ENCODE results near the gene S100A13.

- TF ChIP-seq CTCF (IDR thresholded peaks at IDR 0.05) (no peak), POLR2AphosphoS5 (IDR thresholded peaks at IDR 0.05) (no peak)
Measured at GRCh38 chr1:153598309-153599172, 28.8 kb downstream of the S100A13 start.
